Kidney (tissue), 14 donors: Measurements from ENCODE around the gene BBLN. TPM values are rescaled to one million over a fixed set of nuclear protein-coding genes. Genes with fewer than 3 reads are reported as not detected.

Source experiments
- DNase-seq, 5 donors: peaks; one replicate each; pipeline ENCODE4 v3.0.0-alpha.2; 2013 to 2020
- FAIRE-seq: peaks from 2 replicates; lab custom pipeline; 2012; peaks lifted over from hg19 to GRCh38; lab: Jason Lieb, UNC
- H3K27ac ChIP-seq, 2 donors: one replicate each; pipeline ENCODE4 v1.7.0; 2013; ENCODE audit warnings: low read depth in 2 of 2, low read length in 2 of 2, inconsistent platforms in 1 of 2
- H3K27me3 ChIP-seq: one replicate; pipeline ENCODE4 v1.7.1; 2013; ENCODE audit warnings: low read length, inconsistent platforms; ENCODE audit not compliant: control insufficient read depth, insufficient read depth
- H3K36me3 ChIP-seq, 3 donors: one replicate each; pipeline versions ENCODE4 v1.7.0 to v1.7.1; 2013; ENCODE audit warnings: low read length in 3 of 3, control low read depth in 1 of 3, inconsistent platforms in 1 of 3; ENCODE audit not compliant: insufficient read depth in 3 of 3, control insufficient read depth in 2 of 3
- H3K4me1 ChIP-seq, 3 donors: one replicate each; pipeline versions ENCODE4 v1.7.0 to v1.7.1; 2013; ENCODE audit warnings: low read length in 3 of 3, inconsistent platforms in 1 of 3, low read depth in 1 of 3; ENCODE audit not compliant: control insufficient read depth in 2 of 3, insufficient read depth in 2 of 3
- H3K4me3 ChIP-seq, 3 donors: one replicate each; pipeline versions ENCODE4 v1.7.0 to v1.8.1; 2013; ENCODE audit warnings: low read length in 3 of 3, control low read depth in 1 of 3, inconsistent platforms in 1 of 3
- H3K9ac ChIP-seq, 3 donors: one replicate each; pipeline versions ENCODE4 v1.7.0 to v1.7.1; 2013; ENCODE audit warnings: low read length in 3 of 3, control low read depth in 1 of 3, inconsistent platforms in 1 of 3
- H3K9me3 ChIP-seq, 3 donors: one replicate each; pipeline versions ENCODE4 v1.7.0 to v1.7.1; 2013; ENCODE audit warnings: low read length in 3 of 3, control low read depth in 1 of 3, inconsistent platforms in 1 of 3; ENCODE audit not compliant: control insufficient read depth in 2 of 3, insufficient read depth in 1 of 3
- intact Hi-C: fragments of 100-400 bp; cut with DNase I; formaldehyde crosslinking; loops from one replicate; pipeline ENCODE4 v1.11.1; 2022
- polyA plus RNA-seq: library from polyadenylated mRNA; stranded (reverse); fragments of 350-450 nt; fragmentation: Illumina TruSeq; extraction: RNeasy Lipid Tissue Mini Kit (QIAGEN cat#74804); gene quantifications from one replicate; pipeline ENCODE4 v1.2.3, GENCODE V29; 2014; ENCODE audit warnings: low read depth, low replicate concordance; ENCODE audit not compliant: insufficient read depth
- total RNA-seq: library from RNA; stranded (reverse); fragmentation: NEBNext Ultra II Directional; extraction: Animal tissue kit (Norgen Biotek cat#: 25700); gene quantifications from one replicate; pipeline ENCODE4 v1.2.1, GENCODE V29; 2021
- TF ChIP-seq, protein P1 (sequence below): IDR thresholded peaks from 3 replicates; pipeline ENCODE4 v1.5.1; 2012; ENCODE audit warnings: mild to moderate bottlenecking, moderate library complexity, borderline replicate concordance; ENCODE audit not compliant: insufficient read depth; ENCODE audit errors: extremely low read depth
- donor health status: control.
- donor health status: control.
- donor health status: control.
- donor health status: control.
- donor health status: control.
- donor health status: DM: yes; HTN: yes; CAD: no.
- donor health status: Normal renal cell carcinoma (clear cell type).

The BBLN gene
- total and polyA plus RNA-seq, 2 donors from 2014 or later: 55.6 to 192 TPM

DNA sequence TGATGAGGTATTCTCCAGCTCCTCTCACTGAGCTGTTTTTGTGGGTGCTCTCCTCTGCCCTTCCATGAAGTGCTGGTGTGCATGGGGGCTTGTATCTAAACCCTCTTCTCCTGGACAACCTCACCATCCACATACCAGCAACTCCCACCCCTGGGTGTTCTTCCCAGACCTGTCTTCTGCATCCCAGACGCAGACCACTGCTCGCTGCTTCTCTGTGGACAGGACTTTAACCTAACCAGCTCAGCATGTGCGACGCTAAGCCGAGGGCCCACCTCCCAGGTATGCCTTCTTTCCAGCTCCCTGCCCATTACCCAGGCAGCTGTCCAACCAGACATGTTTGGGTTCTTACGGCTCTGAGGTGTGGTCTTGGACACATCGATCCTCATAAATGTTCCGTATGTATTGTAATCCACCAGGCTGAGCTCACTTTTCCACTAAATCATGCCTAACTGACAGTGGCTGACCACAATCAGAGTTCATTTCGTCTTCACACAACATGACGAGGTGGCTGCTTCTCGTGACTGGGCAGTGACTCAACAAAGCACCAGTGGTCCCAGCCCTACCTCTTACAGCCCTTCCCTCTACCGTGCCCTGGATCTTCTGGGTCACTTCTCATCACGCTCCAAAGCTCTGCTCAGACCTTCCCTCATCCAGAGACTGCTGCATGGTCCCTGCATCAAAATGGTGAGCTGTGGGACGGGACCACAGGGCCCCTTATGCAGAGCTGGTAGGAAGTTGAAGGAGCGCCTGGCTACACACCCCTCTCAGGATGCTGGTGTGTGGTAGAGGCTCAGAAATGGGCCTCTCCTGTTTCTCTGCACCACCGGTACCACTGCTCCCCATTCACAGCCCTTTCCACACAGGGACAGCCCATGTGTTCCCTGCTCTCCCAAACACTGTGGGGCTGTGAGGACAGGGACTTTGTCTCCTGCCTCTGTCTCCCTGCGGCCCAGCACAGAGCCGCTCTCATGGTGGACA, 23.0 kb upstream of the BBLN start:
- Histone ChIP-seq H3K36me3 (no peaks in the 10 kb centered on the region), H3K4me3 (no peak overlapping the region), H3K9ac (no peak overlapping the region), H3K27ac (no peak overlapping the region), H3K9me3 (no peaks in the 10 kb centered on the region), H3K27me3 (no peaks in the 10 kb centered on the region), H3K4me1 (no peaks in the 10 kb centered on the region)
- DNase-seq (peak in 1 of 5 donors; percentile 43), FAIRE-seq (no peak)
- TF ChIP-seq, protein P1, sequence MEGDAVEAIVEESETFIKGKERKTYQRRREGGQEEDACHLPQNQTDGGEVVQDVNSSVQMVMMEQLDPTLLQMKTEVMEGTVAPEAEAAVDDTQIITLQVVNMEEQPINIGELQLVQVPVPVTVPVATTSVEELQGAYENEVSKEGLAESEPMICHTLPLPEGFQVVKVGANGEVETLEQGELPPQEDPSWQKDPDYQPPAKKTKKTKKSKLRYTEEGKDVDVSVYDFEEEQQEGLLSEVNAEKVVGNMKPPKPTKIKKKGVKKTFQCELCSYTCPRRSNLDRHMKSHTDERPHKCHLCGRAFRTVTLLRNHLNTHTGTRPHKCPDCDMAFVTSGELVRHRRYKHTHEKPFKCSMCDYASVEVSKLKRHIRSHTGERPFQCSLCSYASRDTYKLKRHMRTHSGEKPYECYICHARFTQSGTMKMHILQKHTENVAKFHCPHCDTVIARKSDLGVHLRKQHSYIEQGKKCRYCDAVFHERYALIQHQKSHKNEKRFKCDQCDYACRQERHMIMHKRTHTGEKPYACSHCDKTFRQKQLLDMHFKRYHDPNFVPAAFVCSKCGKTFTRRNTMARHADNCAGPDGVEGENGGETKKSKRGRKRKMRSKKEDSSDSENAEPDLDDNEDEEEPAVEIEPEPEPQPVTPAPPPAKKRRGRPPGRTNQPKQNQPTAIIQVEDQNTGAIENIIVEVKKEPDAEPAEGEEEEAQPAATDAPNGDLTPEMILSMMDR: no peak
- intact Hi-C loops: no loop called here

DNA sequence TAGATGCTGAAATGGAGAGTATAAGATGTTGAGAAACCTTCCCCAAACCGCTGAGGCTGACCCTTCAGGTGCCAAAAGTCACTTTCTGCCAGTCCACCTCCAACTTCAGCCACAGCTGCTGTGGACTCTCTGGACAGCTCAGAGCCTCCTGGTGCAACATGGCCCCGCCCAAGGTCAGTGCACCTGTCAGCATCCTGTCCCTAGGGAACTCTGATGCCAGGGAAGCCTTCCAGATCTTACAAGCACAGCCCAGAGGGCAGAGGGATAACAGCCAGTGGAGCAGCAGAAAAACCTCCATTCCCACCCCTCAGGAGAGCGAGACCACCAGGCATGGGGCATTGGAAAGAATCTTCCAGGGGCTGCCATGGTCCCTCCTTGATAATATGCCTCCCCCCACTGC, 22.1 kb upstream of the BBLN start:
- H3K4me3 ChIP-seq: no peak overlapping the region
- DNase-seq (peak in 1 of 5 donors; percentile 37), FAIRE-seq (no peak)
- H3K9ac ChIP-seq: no peak overlapping the region
- intact Hi-C loops: no loop called here
- H3K36me3 ChIP-seq: no peaks in the 10 kb centered on the region
- no peaks in the 10 kb centered on the region for H3K27me3 ChIP-seq
- H3K4me1 ChIP-seq: no peaks in the 10 kb centered on the region
- H3K9me3 ChIP-seq: no peaks in the 10 kb centered on the region
- no peak overlapping the region for H3K27ac ChIP-seq
- TF ChIP-seq, protein P1: no peak

DNA sequence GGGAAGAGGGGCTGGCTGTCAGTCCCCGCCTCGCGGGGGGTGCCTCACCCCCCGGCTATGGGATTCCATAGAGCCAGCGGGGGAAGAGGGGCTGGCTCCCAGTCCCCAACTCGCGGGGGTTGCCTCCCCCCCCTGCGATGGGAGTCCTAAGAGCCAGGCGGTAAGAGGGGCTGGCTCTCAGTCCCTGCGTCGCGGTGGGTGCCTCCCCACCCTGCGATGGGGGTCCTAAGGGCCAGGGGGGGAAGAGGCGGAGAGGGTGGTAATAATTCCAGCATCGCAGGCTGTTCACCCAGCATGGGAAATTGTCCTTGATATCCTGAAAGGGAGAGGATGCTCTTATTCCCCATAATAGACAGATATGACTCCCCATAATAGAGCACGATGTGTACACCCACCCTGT, 20.4 kb upstream of the BBLN start:
- no peak for FAIRE-seq
- peak in 1 of 5 donors; percentile 75 for DNase-seq

More for the DNA sequence above, 20.4 kb upstream of the BBLN start:
- TF ChIP-seq, protein P1: no peak
- no peaks in the 10 kb centered on the region for H3K4me1 ChIP-seq
- no peak overlapping the region for H3K4me3 ChIP-seq
- H3K9me3 ChIP-seq: no peaks in the 10 kb centered on the region
- H3K27me3 ChIP-seq: no peaks in the 10 kb centered on the region
- no peak overlapping the region for H3K9ac ChIP-seq
- H3K36me3 ChIP-seq: no peaks in the 10 kb centered on the region
- H3K27ac ChIP-seq: no peak overlapping the region
- intact Hi-C loops: no loop called here
